ENCODE measurements around the gene TPSD1.

TPSD1 gene

DNA sequence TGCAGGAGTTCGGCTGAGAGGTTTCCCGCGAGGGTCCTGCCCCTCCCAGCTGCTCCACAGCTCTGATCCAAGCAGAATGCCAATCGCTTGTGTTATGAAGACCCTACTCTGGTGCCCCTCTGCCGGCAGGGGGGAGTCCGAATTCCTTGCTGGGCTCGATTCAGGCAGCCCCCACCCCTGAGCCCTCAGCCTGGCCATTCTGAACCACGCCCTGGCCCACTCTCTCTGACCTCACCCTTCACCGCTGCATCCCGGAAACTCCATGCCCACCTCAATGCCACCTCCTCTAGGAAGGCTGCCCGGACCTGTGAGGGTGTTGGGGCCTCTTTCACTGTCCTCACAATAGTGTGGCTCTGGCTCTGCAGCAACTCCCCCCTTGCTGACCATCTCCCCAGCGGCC is 45.7 kb downstream of the TPSD1 start:
- DNase-seq: no peak

- DNase-seq: no peak
Measured at GRCh38 chr16:1305823-1306222, 50.0 kb downstream of the TPSD1 start.

DNA sequence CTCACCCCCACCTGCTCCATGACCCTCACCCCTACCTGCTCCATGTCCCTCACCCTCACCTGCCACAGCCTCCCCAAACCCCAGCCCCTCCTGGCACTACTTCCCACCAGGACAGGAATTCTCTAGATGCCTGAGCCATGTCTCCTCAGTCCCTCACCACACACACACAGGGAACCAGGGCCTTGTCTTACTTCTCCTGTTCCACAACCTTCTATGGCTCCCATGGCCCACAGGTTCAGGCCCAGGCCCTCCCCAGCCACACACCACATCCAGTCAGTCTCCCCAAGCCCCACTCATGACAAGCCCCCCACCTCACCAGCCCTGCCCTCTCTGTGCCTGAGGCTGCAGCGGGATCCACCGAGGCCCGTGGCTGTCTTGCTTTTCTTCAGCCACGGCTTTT is 50.5 kb downstream of the TPSD1 start:
- no peak for DNase-seq

GRCh38 chr16:1308036-1308976 is 52.4 kb downstream of the TPSD1 start:
- no peak for DNase-seq

Measured in NCI-H510A treated with DMSO at 0.1 percent for 48 hours (cell line).